ENCODE data around the gene PCSK6.
"Not testable (repeated sequence)": the region's sequence is repeated elsewhere in the genome, so short reads cannot be mapped to it uniquely, and the experiment has no call there.

PCSK6 gene

DNA sequence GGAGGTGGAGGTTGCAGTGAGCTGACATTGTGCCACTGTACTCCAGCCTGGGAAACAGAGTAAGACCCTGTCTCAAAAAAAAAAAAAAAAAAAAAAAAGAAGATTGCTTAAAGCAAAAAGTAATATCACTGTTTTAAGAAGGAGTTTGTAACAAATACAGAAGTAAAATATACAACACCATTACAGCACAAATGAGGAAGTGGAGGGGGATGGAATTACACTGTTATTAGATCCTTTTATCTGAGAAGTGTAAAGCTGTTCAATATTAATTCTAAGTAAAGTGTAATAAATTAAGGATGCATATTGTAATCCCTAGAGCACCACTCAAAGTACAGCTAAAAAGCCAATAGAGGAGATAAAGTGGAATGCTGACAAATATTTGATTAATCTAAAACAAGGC, 147.5 kb downstream of the PCSK6 start:
- Histone ChIP-seq H3K4me1 (ENCODE audit: control insufficient read depth, insufficient read depth, low read length) (no peaks in the 10 kb centered on the region), H3K9ac (ENCODE audit: low read depth, low read length) (no peak overlapping the region), H3K27ac (ENCODE audit: low read depth, low read length) (no peak overlapping the region), H3K27me3 (ENCODE audit: control insufficient read depth, insufficient read depth, low read length) (no peaks in the 10 kb centered on the region), H3K36me3 (ENCODE audit: control insufficient read depth, insufficient read depth, low read length) (no peaks in the 10 kb centered on the region), H3K4me3 (ENCODE audit: low read depth, low read length) (no peak overlapping the region), H3K9me3 (ENCODE audit: control insufficient read depth, insufficient read depth, low read length) (no peaks in the 10 kb centered on the region)

DNA sequence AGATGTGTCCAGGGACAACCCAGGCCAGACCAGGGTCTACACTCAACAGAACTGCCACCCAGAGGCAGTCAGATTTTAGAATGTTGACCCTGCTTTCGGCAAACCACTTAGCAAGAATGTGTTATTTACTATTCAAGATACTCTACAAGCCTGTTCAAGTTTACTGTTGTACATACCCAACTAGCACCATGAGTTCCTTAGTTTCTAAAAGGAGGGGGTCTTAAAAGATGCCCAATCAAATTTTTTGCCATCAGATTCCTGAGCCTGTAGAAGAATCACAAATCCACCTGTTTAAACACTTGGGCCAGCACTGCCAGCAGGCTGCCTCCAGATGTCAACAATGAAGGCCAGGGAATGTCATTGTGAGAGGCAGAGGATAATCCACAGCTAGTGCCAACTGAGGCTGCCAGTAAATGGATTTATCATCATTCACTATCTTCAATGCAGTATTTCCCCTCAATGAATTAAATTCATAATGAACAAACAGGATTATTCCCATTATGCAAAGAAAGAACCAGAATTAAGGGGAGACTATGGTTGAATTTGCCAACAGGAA, 150.9 kb downstream of the PCSK6 start:
- no peak overlapping the region for H3K9ac ChIP-seq (ENCODE audit: low read depth, low read length)
- peaks cover 2% of the 10 kb centered on the region; the same call in 1 of the 2 replicates for H3K27me3 ChIP-seq (ENCODE audit: control insufficient read depth, insufficient read depth, low read length)
- H3K9me3 ChIP-seq (ENCODE audit: control insufficient read depth, insufficient read depth, low read length): peaks cover 15% of the 10 kb centered on the region
- H3K4me1 ChIP-seq (ENCODE audit: control insufficient read depth, insufficient read depth, low read length): no peaks in the 10 kb centered on the region
- H3K4me3 ChIP-seq (ENCODE audit: low read depth, low read length): no peak overlapping the region
- no peaks in the 10 kb centered on the region for H3K36me3 ChIP-seq (ENCODE audit: control insufficient read depth, insufficient read depth, low read length)
- no peak overlapping the region for H3K27ac ChIP-seq (ENCODE audit: low read depth, low read length)

DNA sequence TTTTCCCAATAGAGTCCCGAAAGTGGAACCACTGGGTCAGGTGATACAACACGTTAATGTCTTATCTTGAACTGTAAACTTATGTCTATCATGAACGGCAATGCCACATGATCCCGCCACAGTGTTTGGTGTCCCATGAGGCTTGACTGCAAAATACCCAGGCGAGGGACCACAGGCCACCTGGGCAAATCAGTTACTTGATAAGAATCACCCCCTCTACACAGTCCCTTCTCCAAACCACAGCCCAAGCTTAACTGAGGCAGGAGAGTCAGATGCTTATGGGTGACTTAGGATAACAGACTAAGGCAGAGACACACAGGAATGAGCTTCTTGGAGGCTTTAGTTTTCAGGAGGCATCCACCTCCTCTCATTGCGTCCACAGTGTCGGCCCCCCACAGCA, 151.5 kb downstream of the PCSK6 start:
- Histone ChIP-seq H3K4me3 (ENCODE audit: low read depth, low read length) (no peak overlapping the region), H3K36me3 (ENCODE audit: control insufficient read depth, insufficient read depth, low read length) (no peaks in the 10 kb centered on the region), H3K27me3 (ENCODE audit: control insufficient read depth, insufficient read depth, low read length) (peaks cover 2% of the 10 kb centered on the region; the same call in 1 of the 2 replicates), H3K9me3 (ENCODE audit: control insufficient read depth, insufficient read depth, low read length) (peaks cover 15% of the 10 kb centered on the region), H3K27ac (ENCODE audit: low read depth, low read length) (no peak overlapping the region), H3K4me1 (ENCODE audit: control insufficient read depth, insufficient read depth, low read length) (no peaks in the 10 kb centered on the region), H3K9ac (ENCODE audit: low read depth, low read length) (no peak overlapping the region)

DNA sequence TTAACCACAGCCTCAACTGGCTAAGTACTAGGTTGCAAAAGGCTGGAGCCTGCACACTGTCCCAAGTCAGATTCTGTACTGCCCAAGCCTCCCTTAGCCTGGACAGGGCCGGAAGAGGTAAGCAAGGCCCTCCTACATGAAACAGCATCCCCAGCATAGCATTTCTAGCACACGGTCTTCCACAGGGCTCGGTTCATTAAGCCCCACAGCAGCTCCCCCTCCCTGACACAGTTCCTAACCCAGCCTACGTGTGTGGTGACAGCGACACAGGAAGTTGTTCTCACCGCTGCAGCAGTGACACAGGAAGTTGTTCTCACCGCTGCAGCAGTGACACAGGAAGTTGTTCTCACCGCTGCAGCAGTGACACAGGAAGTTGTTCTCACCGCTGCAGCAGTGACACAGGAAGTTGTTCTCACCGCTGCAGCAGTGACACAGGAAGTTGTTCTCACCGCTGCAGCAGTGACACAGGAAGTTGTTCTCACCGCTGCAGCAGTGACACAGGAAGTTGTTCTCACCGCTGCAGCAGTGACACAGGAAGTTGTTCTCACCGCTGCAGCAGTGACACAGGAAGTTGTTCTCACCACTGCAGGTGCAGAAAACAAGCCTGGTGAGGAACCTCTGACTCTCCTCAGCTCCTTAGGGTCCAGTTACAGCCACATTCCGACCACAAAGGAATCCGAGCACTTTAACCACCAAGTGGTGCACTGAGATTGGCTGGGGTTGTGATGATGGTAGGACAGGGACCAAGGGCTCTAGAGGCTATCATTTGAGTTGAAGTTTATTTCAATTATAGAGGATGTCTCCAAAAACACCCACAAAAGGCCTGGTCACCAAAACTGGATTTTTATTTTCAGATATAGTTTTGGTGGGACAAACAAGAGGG, 155.4 kb downstream of the PCSK6 start:
- not testable (repeated sequence) for H3K27ac ChIP-seq (ENCODE audit: low read depth, low read length); H3K4me1 ChIP-seq (ENCODE audit: control insufficient read depth, insufficient read depth, low read length); H3K27me3 ChIP-seq (ENCODE audit: control insufficient read depth, insufficient read depth, low read length); H3K9ac ChIP-seq (ENCODE audit: low read depth, low read length); H3K4me3 ChIP-seq (ENCODE audit: low read depth, low read length); H3K36me3 ChIP-seq (ENCODE audit: control insufficient read depth, insufficient read depth, low read length)
- H3K9me3 ChIP-seq (ENCODE audit: control insufficient read depth, insufficient read depth, low read length): peaks cover 15% of the 10 kb centered on the region

DNA sequence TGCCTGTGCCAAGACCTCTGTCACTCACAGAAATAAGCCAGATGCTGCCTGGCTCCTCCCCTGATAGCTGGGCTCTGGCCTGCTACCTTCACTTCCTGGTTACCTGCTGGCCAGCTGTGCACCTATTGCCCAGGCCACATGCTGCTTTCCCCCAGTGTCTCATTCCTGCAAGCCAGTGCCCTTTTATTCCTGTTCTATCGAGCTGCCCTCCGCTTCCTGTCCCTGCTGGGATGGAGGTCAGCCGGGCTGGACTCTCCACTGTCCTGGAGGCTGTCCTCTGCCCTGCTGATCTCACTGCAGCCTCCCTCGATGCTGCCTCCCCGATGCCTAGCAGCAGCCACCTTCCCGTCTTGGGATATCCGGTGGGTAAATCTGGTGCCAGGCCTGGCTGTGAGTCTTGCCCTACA, 157.4 kb downstream of the PCSK6 start:
- Histone ChIP-seq H3K9me3 (ENCODE audit: control insufficient read depth, insufficient read depth, low read length) (peaks cover 15% of the 10 kb centered on the region), H3K27me3 (ENCODE audit: control insufficient read depth, insufficient read depth, low read length) (peaks cover 2% of the 10 kb centered on the region), H3K36me3 (ENCODE audit: control insufficient read depth, insufficient read depth, low read length) (no peaks in the 10 kb centered on the region), H3K9ac (ENCODE audit: low read depth, low read length) (no peak overlapping the region), H3K4me3 (ENCODE audit: low read depth, low read length) (no peak overlapping the region), H3K4me1 (ENCODE audit: control insufficient read depth, insufficient read depth, low read length) (no peaks in the 10 kb centered on the region), H3K27ac (ENCODE audit: low read depth, low read length) (no peak overlapping the region)

DNA sequence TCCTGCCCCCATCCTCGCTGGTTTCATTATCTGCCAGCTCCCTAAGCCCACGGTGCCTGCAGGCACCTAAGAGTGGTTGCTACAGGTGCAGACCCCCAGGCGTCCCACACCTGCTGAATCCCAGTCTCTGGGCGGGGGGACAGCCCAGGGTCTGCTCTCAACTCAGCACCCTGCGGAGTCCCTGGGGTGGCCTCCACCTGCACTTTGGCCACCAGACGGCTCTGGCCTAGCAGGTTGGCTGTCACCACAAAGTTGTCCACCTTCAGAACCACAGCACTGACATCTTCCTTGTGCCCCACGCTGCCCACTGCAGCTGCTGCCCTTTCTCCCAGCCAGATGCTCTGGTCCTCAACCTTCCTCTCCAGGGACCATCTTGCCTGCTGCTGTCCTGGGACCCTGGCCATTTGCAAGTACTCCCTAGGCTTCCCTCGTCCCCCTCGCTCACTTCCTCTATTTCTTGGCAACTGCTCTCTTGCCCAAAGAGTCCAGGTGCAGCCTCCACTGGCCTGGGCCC, 159.6 kb downstream of the PCSK6 start:
- no peak overlapping the region for H3K27ac ChIP-seq (ENCODE audit: low read depth, low read length)
- no peaks in the 10 kb centered on the region; the same call in 1 of the 2 replicates for H3K27me3 ChIP-seq (ENCODE audit: control insufficient read depth, insufficient read depth, low read length)
- no peak overlapping the region for H3K9ac ChIP-seq (ENCODE audit: low read depth, low read length)
- peaks cover 10% of the 10 kb centered on the region for H3K9me3 ChIP-seq (ENCODE audit: control insufficient read depth, insufficient read depth, low read length)
- no peak overlapping the region for H3K4me3 ChIP-seq (ENCODE audit: low read depth, low read length)
- H3K36me3 ChIP-seq (ENCODE audit: control insufficient read depth, insufficient read depth, low read length): no peaks in the 10 kb centered on the region
- H3K4me1 ChIP-seq (ENCODE audit: control insufficient read depth, insufficient read depth, low read length): no peaks in the 10 kb centered on the region

DNA sequence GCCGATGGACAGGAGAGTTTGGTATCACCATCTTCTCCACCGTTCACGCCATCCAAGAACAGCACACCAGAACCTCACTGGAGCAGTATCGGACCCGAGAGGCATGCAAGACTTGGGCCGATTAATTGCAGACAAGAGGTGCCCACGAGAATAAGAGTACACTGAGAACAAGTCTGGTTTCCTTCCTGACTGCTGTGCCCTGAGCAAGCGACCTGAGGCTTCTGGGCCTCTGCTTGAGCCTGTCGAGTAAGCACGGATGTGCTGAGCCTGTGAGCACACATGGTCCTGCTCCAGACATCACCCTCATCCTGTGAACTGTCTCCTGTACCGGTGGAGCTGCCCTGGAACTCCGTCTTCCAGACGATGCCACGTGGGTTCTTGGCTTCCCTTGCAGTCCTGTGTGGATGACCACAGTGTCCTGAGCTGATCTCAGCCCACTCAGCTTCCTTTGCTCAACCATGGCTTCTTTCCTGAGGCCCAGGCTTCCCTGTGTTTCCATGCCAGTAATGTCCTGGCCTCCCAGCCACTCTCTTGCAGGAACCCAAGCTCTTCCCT, 160.1 kb downstream of the PCSK6 start:
- Histone ChIP-seq H3K27ac (ENCODE audit: low read depth, low read length) (no peak overlapping the region), H3K4me1 (ENCODE audit: control insufficient read depth, insufficient read depth, low read length) (no peaks in the 10 kb centered on the region), H3K27me3 (ENCODE audit: control insufficient read depth, insufficient read depth, low read length) (no peaks in the 10 kb centered on the region; the same call in 1 of the 2 replicates), H3K9me3 (ENCODE audit: control insufficient read depth, insufficient read depth, low read length) (peaks cover 4% of the 10 kb centered on the region), H3K36me3 (ENCODE audit: control insufficient read depth, insufficient read depth, low read length) (no peaks in the 10 kb centered on the region), H3K9ac (ENCODE audit: low read depth, low read length) (no peak overlapping the region), H3K4me3 (ENCODE audit: low read depth, low read length) (no peak overlapping the region)

DNA sequence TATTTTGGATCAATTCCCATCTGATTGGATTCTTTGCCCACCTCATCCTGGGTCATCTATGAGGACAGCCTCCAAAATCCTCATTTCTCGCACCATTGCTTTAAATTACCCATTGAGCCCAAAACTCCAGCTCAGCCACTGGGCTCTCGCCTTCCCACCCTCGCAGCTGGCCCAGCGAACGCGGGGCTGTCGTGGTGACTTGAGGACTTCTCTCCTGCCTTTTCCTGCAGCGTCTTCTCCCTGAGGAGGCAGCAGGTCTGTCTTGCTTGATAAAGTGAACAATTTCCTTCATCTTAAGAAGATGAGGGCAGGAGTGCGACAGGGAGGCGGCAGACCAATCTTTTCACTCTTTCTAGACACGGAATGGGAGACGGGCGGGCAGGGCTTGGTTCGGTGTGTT, 161.5 kb downstream of the PCSK6 start:
- Histone ChIP-seq H3K4me3 (ENCODE audit: low read depth, low read length) (no peak overlapping the region), H3K4me1 (ENCODE audit: control insufficient read depth, insufficient read depth, low read length) (no peaks in the 10 kb centered on the region), H3K36me3 (ENCODE audit: control insufficient read depth, insufficient read depth, low read length) (no peaks in the 10 kb centered on the region), H3K9ac (ENCODE audit: low read depth, low read length) (no peak overlapping the region), H3K9me3 (ENCODE audit: control insufficient read depth, insufficient read depth, low read length) (no peaks in the 10 kb centered on the region), H3K27me3 (ENCODE audit: control insufficient read depth, insufficient read depth, low read length) (no peaks in the 10 kb centered on the region; the same call in 1 of the 2 replicates), H3K27ac (ENCODE audit: low read depth, low read length) (no peak overlapping the region)

DNA sequence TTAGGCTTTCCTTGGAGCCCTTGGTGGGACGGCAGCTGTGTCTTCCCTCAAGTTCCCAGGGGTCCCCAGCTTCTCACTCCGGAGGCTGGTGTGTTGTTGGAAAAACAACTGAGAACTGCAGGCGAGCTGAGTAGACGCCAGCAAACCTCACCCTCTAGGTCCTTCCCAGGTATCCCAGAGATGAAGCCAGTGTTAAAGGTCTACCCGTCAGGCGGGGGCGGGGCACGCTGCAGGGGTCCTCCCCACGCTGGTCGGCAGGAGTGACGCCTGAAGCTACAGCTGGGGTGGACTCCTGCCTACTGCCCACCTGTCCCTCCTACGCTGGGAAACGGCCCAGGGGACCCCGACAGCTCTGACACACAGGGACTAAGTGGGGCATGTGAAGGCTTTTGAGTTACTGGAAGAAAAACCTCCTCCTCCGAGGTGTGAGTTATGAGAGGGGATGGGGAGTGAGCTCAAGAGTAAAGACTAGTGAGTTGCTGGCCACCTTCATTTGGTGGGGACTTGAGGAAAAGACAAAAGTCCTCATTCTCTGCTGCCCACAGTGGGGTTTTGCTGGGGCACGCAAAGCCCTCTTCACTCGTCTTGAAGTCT, 162.3 kb downstream of the PCSK6 start:
- Histone ChIP-seq H3K27me3 (ENCODE audit: control insufficient read depth, insufficient read depth, low read length) (no peaks in the 10 kb centered on the region; the same call in 1 of the 2 replicates), H3K4me1 (ENCODE audit: control insufficient read depth, insufficient read depth, low read length) (no peaks in the 10 kb centered on the region), H3K9me3 (ENCODE audit: control insufficient read depth, insufficient read depth, low read length) (no peaks in the 10 kb centered on the region), H3K36me3 (ENCODE audit: control insufficient read depth, insufficient read depth, low read length) (no peaks in the 10 kb centered on the region), H3K4me3 (ENCODE audit: low read depth, low read length) (no peak overlapping the region), H3K27ac (ENCODE audit: low read depth, low read length) (no peak overlapping the region), H3K9ac (ENCODE audit: low read depth, low read length) (no peak overlapping the region)

DNA sequence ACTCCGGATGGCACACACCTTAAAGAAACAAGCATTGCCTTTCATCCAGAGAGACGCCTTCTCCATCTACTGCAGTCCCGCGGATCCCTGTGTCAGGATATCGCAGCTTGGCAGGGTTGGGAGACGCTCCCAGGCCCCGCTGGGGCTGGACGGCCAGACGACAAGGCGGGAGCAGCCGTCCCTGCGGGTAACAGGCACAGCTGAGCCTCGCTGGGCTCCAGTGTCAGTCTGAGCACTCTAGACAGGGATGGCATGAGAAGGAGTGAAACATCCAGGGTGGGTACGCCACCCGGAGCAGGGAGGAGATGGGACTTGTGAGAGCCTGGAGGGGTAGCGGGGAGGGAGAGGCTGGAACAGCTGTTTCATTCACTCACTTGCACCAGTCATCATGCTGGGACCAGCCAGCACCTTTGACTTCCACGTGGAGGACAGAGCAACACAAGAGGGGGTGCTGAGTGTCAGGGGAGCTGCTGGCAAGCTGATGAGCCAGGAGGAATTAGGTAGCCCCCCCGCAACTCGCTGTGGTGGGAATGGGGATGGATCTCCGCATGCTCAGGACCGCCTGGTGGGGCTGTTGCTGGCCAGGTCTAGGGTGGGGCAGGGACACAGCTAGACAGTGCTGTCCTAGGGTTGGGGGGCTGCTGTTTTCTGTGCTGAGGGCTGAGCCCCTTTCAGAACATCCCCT, 162.9 kb downstream of the PCSK6 start:
- Histone ChIP-seq H3K36me3 (ENCODE audit: control insufficient read depth, insufficient read depth, low read length) (no peaks in the 10 kb centered on the region), H3K9ac (ENCODE audit: low read depth, low read length) (no peak overlapping the region), H3K4me3 (ENCODE audit: low read depth, low read length) (no peak overlapping the region), H3K4me1 (ENCODE audit: control insufficient read depth, insufficient read depth, low read length) (no peaks in the 10 kb centered on the region), H3K27ac (ENCODE audit: low read depth, low read length) (no peak overlapping the region), H3K9me3 (ENCODE audit: control insufficient read depth, insufficient read depth, low read length) (no peaks in the 10 kb centered on the region), H3K27me3 (ENCODE audit: control insufficient read depth, insufficient read depth, low read length) (no peaks in the 10 kb centered on the region; the same call in 1 of the 2 replicates)

Measured in HUES48 (cell line).